Panc1 (cell line): ENCODE results near the gene PLB1. TPM values are rescaled to one million over a fixed set of nuclear protein-coding genes. Genes with fewer than 3 reads are reported as not detected.

Experiments
- ATAC-seq: fragments of 200-7000 bp; cut with Tn5 transposase; 2 replicates; pipeline ENCODE4 v1.9.1; 2020; ENCODE audit warnings: mild to moderate bottlenecking, moderate library complexity
- BruUV-seq: library from RNA; stranded (reverse); fragments of 400-500 nt; replicated peaks from 2 replicates; lab custom pipeline; 2021; lab: Mats Ljungman, UMichigan
- CTCF ChIA-PET: fragments of 300-600 bp; sonication (Branson Sonifier 250); formaldehyde crosslinking; loops from one replicate; lab custom pipeline; 2022; ENCODE audit warnings: antibody characterized with exemption; lab: Charles Lee
- POLR2A ChIA-PET: fragments of 300-600 bp; sonication (Branson Sonifier 250); formaldehyde crosslinking; loops from one replicate; lab custom pipeline; 2022; ENCODE audit warnings: antibody characterized with exemption; lab: Charles Lee
- DNase-seq: peaks from one replicate; pipeline ENCODE4 v3.0.0-alpha.2; 2010; ENCODE audit warnings: low read depth, low spot score
- H3K27ac ChIP-seq: 2 replicates; pipeline ENCODE4 v1.5.1; 2011; ENCODE audit warnings: mild to moderate bottlenecking, low read length, inconsistent platforms
- H3K27me3 ChIP-seq: fragments of 200-500 bp; sonication (Bioruptor generic); 2 replicates; pipeline ENCODE4 v1.6.0; 2014; ENCODE audit warnings: low read length, inconsistent platforms; ENCODE audit not compliant: control insufficient read depth, insufficient read depth
- H3K36me3 ChIP-seq: fragments of 200-500 bp; sonication (Bioruptor generic); 2 replicates; pipeline ENCODE4 v1.5.1; 2014; ENCODE audit warnings: inconsistent platforms, mild to moderate bottlenecking, low read length, moderate library complexity; ENCODE audit not compliant: control insufficient read depth, insufficient read depth
- H3K4me1 ChIP-seq: 2 replicates; pipeline ENCODE4 v1.5.1; 2011; ENCODE audit warnings: inconsistent platforms, mild to moderate bottlenecking, low read length, moderate library complexity; ENCODE audit not compliant: control insufficient read depth, insufficient read depth
- H3K4me3 ChIP-seq, 2 experiments: 2 replicates each; pipeline ENCODE4 v1.5.1; 2011 to 2012; ENCODE audit warnings: low read depth in 2 of 2, low read length in 2 of 2, mild to moderate bottlenecking in 2 of 2, inconsistent platforms in 1 of 2, moderate library complexity in 1 of 2
- H3K9me3 ChIP-seq: fragments of 200-500 bp; sonication (Bioruptor generic); 2 replicates; pipeline ENCODE4 v1.5.1; 2014; ENCODE audit warnings: low read depth, mild to moderate bottlenecking, inconsistent platforms, low read length, moderate library complexity; ENCODE audit not compliant: control insufficient read depth, insufficient read depth
- POLR2AphosphoS5 ChIP-seq: IDR thresholded peaks from 2 replicates; pipeline ENCODE4 v1.6.1; 2012; ENCODE audit warnings: mild to moderate bottlenecking, low read depth, low read length, moderate library complexity
- REST ChIP-seq, 2 experiments: IDR thresholded peaks; 2 replicates each; pipeline ENCODE4 v1.6.1; 2011 to 2012; ENCODE audit warnings: low read depth in 2 of 2, control low read depth in 1 of 2, low read length in 1 of 2, mild to moderate bottlenecking in 1 of 2, moderate library complexity in 1 of 2; ENCODE audit not compliant: insufficient read depth in 1 of 2
- SIN3A ChIP-seq: IDR thresholded peaks from 2 replicates; pipeline ENCODE4 v1.6.1; 2012; ENCODE audit warnings: low read depth, mild to moderate bottlenecking, low read length, moderate library complexity, borderline replicate concordance; ENCODE audit not compliant: insufficient read depth
- TCF7L2 ChIP-seq: IDR thresholded peaks from 2 replicates; pipeline ENCODE4 v1.6.1; 2011; ENCODE audit warnings: mild to moderate bottlenecking, low read depth, low read length, inconsistent platforms
- in situ Hi-C: cut with HindIII; loops from 2 replicates; pipeline ENCODE4 v1.10.0; 2016; ENCODE audit warnings: low sequenced_read_pairs, low pct_unique_long_range_greater_than_20kb
- intact Hi-C: fragments of 100-400 bp; cut with micrococcal nuclease; formaldehyde crosslinking; loops from one replicate; pipeline ENCODE4 v1.10.0; 2022; ENCODE audit not compliant: unreplicated experiment
- total RNA-seq: library from RNA; stranded (reverse); gene quantifications from one replicate; pipeline ENCODE4 v1.2.1, GENCODE V29; 2021; ENCODE audit not compliant: unreplicated experiment
- TF ChIP-seq, protein P1 (sequence below): fragments of 450-650 bp; IDR thresholded peaks from 2 replicates; pipeline ENCODE4 v1.5.1; 2017; ENCODE audit warnings: mild to moderate bottlenecking

The PLB1 gene
- total RNA-seq, 1 experiment from 2014 or later: 0.80 TPM

- H3K27ac ChIP-seq: no peak overlapping the region
- CTCF ChIA-PET: no interaction called here
- in situ Hi-C loops: no loop called here
Measured at GRCh38 chr2:28462122-28462521, 33.7 kb upstream of the PLB1 start.

GRCh38 chr2:28463211-28463816, 32.5 kb upstream of the PLB1 start:
- DNase-seq: no peak
- Histone ChIP-seq H3K9me3 (peaks cover 3% of the 10 kb centered on the region; the same call in 1 of the 2 replicates), H3K27me3 (0 out of 2 replicates have a peak, but pooled peaks cover 2% of the 10 kb centered on the region), H3K27ac (no peak overlapping the region), H3K4me3 (no peak overlapping the region), H3K36me3 (no peaks in the 10 kb centered on the region), H3K4me1 (no peaks in the 10 kb centered on the region)
- CTCF ChIA-PET: no interaction called here
- intact Hi-C loops: no loop called here
- in situ Hi-C loops: no loop called here
- no peak for TF ChIP-seq REST (IDR thresholded peaks at IDR 0.05; ENCODE audit: insufficient read depth in 1 of 2, low read depth in 2 of 2, low read length in 1 of 2)
- BruUV-seq: no TSS peak
- ATAC-seq: no peak
- POLR2A ChIA-PET: no interaction called here

More at GRCh38 chr2:28462122-28462521, 33.7 kb upstream of the PLB1 start:
- Histone ChIP-seq H3K9me3 (peaks cover 3% of the 10 kb centered on the region; the same call in 1 of the 2 replicates), H3K36me3 (no peaks in the 10 kb centered on the region), H3K4me3 (no peak overlapping the region), H3K4me1 (no peaks in the 10 kb centered on the region), H3K27me3 (0 out of 2 replicates have a peak, but pooled peaks cover 2% of the 10 kb centered on the region)
- DNase-seq: no peak
- intact Hi-C loops: no loop called here
- no peak for TF ChIP-seq POLR2AphosphoS5
- no peak for TF ChIP-seq TCF7L2
- TF ChIP-seq, protein P1, sequence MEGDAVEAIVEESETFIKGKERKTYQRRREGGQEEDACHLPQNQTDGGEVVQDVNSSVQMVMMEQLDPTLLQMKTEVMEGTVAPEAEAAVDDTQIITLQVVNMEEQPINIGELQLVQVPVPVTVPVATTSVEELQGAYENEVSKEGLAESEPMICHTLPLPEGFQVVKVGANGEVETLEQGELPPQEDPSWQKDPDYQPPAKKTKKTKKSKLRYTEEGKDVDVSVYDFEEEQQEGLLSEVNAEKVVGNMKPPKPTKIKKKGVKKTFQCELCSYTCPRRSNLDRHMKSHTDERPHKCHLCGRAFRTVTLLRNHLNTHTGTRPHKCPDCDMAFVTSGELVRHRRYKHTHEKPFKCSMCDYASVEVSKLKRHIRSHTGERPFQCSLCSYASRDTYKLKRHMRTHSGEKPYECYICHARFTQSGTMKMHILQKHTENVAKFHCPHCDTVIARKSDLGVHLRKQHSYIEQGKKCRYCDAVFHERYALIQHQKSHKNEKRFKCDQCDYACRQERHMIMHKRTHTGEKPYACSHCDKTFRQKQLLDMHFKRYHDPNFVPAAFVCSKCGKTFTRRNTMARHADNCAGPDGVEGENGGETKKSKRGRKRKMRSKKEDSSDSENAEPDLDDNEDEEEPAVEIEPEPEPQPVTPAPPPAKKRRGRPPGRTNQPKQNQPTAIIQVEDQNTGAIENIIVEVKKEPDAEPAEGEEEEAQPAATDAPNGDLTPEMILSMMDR: no peak
- TF ChIP-seq REST (IDR thresholded peaks at IDR 0.05; ENCODE audit: insufficient read depth in 1 of 2, low read depth in 2 of 2, low read length in 1 of 2): no peak
- no peak for TF ChIP-seq SIN3A
- BruUV-seq: no TSS peak
- ATAC-seq: no peak
- POLR2A ChIA-PET: no interaction called here
